ENCODE data around the gene PHTF2. TPM values are rescaled to one million over a fixed set of nuclear protein-coding genes. Genes with fewer than 3 reads are reported as not detected.

The PHTF2 gene
- polyA plus RNA-seq, 1 donor = 17.2 TPM

- no peak for DNase-seq (ENCODE audit: low read depth)
These were observed 4.6 kb upstream of the PHTF2 start for GRCh38 chr7:77794000-77794399.

GRCh38 chr7:77796109-77796508, 2.5 kb upstream of the PHTF2 start:
- DNase-seq (ENCODE audit: low read depth) = no peak

DNA sequence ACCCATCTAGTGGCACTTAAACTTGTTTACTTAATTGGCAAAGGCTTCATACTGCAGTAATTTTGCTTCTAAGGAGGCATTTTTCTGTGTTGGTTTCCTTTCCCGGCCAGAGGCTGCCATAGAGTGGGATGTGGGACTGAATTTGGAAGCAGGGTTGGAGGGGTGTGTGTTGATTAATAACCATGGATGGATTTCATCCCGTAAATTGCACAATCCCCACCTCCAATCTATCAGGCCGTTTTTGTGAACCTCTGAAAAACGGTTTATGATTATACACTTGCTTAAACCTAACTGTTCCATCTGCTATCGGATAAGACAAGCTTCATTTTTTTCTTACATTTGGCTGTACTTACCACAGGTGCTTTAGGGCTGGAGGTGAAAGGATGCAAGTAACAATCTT, 1.6 kb upstream of the PHTF2 start:
- no peak for DNase-seq (ENCODE audit: low read depth)

DNA sequence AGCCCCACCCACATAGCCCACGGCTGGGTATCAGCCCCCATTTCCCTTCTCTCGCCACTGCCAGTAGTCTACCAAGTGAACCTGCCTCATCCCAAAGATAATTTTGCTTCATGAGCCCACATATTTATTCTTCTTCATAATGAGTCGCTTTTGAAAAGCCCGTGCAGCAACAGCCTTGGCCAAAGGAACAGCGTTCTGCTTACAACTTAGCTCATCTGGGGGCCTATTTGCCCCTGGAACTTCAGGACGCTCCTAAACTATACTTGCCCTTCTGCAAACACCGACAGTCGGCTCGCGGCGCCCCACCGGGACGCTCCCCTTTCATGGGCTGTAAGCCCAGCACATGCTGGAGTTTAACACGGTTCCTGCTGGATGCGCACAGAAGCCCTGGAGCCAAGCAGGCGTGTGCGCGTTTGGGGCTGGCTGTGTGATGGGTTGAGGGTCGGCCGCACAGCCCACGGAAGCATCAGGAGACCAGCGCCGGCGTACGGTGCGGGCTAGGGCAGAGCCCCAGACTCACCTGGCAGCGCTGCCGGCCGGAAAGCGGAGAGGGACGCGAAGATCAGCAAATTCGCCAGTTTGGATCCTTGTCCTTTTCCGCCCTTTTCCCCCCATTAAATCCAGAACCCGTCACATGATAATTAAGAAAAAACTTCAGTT, 709 bp upstream of the PHTF2 start:
- DNase-seq (ENCODE audit: low read depth) = no peak

DNA sequence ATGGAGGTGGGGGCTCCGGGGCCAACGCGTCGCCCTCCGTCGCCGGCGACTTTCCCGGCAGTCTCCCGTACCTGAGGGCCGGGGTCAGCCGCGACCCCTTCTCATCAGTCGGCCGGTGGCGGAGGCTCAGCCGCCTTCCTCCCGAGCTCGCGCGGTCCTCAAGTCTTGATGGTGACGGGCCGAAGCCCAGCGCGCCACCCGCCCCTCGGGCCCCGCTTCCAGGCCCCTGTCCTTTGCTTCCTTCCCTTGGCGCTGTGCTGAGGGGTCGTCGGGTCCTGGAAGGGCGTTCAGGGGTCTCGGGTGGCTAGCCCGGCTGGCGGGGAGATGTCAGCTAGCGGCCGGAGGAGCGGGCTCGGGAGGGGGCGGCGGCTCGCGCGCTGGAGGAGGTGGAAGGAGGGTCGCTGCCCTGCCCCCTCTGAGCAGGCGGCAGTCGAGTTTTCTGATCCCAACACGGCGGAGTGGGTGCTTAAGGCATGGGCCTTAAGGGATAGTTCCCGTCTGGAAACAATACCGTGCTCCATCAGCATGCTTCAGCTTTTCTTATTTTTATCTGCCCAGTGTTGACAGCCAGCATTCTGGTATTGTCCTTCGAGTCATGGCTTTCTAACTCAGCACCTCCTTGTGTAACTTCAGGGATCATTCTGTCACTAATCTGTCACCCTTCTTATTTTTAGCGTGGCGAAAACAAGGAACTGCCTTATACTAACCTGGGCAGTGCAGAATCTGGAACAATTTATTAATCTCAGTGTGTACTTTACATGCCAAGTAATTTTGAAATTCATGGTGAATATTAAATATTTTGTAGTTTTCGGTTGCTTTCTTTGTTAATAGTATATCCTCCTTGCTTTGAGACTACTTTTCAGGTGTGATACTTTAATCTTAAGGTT, 748 bp downstream of the PHTF2 start:
- no peak for DNase-seq (ENCODE audit: low read depth)

- DNase-seq (ENCODE audit: low read depth) = no peak
These were observed 1.6 kb downstream of the PHTF2 start for GRCh38 chr7:77800158-77800557.

- no peak for DNase-seq (ENCODE audit: low read depth)
These were observed 2.2 kb downstream of the PHTF2 start for GRCh38 chr7:77800730-77801129.

DNA sequence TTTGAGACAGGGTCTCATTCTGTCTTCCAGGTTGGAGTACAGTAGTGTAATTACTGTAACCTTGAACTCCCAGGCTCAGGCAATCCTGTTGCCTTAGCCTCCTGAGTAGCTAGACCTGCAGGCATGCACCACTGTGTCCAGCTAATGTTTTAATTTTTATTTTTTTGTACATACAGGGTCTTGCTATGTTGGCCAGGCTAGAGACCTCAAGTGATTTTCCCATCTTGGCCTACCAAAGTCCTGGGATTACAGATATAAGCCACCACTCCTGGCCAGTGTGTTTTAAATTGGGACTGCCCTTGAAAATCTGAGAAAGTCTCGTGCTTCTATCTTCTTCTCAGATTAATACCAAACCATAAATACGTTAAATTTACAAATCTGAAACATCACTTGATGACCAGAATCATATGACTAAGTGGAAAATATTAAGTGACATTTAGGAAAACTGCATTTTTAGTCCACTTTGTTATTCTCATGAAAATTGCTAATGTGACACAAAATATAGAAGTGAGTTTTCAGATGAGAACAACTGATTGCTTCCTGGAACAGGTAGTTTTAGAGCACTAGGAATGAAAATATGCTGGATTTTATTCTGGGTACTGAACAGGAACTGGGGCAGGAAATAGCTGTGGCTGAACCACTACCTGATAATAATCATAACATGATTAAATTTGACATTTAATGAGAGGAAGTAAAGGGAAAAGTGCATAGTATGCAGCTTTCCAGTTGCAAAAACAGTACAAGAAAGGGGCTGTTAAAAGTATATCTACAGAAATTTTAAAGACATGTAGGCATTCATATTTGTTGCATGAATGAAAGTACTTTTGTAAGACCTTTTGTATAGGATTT, 4.2 kb downstream of the PHTF2 start:
- DNase-seq (ENCODE audit: low read depth) = no peak

DNA sequence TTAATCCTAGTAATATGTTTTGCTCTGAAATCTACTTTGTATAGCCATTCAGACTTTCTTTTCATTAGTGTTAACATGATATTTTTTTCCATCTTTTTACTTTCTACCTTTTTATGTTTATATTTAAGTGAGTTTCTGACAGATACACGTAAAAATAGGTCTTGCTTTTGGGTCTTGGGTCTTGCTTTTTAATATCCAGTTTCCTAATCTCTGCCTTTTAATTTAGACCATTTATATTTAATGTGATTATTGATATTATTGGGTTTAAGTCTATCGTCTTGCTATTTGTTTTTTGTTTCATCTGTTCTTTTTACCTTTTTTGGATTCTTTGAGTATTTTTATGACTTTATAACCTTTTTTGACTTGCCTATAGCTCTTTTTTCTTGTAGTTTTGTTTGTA, 7.9 kb downstream of the PHTF2 start:
- DNase-seq (ENCODE audit: low read depth) = no peak

DNA sequence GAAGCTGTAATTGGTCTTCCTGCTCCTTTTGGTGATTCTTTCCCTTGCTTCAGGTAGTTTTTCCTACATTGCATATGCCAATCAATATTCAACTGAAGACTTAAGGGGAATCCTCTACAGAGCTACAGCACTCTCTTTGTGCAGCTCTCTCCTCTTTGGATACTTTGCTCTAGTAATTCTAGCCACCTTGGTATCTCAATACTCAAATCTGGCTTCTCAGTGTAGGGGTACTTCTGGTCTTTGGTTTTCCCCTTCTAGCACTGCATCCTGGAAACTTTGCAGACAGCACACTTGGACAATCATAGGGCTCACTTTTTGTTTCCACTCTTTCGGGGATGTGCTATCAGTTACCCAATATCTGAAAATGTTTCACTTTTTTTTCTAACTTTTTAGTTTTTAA, 9.9 kb downstream of the PHTF2 start:
- no peak for DNase-seq (ENCODE audit: low read depth)

GRCh38 chr7:77811516-77812289, 13.1 kb downstream of the PHTF2 start:
- no peak for DNase-seq (ENCODE audit: low read depth)

DNA sequence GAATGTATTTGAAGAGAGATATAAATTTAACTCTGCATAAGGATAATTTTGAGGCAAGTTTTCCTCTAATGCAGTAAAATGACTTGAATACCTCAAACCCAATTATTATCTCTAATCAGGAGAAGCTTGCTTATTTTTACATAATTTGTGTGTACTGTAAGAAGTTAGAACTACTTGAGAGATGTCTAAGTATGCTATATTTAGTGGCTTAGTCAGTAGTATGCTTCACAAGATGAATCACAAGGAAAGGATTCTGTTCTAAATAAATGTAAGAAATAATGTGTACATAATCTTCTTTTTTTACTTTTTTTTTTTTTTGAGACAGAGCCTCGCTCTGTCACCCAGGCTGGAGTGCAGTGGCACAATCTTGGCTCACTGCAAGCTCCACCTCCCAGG, 13.7 kb downstream of the PHTF2 start:
- DNase-seq (ENCODE audit: low read depth) = no peak

DNA sequence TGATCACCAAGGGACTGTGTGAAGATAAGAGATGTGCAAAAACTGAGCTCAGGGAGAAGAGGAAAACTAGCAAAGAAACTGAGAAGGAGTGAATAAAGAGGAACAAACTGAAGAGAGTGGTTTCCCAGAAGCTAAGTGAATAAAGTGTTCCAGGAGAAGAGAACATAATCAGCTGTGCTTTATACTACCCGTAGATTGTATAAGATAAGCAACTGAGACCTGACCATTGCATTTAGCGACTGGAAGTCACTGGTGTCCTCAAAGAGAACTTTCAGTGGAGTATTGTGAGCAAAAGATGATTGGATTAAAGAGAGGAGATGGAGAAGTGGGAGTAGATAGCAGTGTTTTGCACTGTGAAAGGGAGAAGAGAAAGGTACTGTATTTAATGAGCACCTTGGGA, 14.6 kb downstream of the PHTF2 start:
- no peak for DNase-seq (ENCODE audit: low read depth)

- no peak for DNase-seq (ENCODE audit: low read depth)
These were observed 20.4 kb downstream of the PHTF2 start for GRCh38 chr7:77819021-77819420.

DNA sequence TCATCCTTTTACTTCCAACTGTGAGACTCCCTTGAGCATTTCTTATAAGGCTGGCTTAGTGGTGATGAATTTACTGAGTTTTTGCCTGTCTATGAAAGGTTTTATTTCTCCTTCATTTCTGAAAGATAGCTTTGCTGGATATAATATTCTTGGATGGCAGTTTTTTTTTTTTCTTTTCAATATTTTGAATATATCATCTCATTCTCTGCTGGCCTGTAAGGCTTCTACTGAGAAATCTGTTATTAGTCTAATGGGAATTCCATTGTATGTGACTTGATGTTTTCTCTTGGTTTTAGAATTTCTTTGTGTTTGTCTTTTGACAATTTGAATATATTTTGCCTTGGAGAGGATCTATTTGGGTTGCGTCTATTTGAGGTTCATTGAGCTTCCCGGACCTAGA, 22.4 kb downstream of the PHTF2 start:
- DNase-seq (ENCODE audit: low read depth) = no peak

DNA sequence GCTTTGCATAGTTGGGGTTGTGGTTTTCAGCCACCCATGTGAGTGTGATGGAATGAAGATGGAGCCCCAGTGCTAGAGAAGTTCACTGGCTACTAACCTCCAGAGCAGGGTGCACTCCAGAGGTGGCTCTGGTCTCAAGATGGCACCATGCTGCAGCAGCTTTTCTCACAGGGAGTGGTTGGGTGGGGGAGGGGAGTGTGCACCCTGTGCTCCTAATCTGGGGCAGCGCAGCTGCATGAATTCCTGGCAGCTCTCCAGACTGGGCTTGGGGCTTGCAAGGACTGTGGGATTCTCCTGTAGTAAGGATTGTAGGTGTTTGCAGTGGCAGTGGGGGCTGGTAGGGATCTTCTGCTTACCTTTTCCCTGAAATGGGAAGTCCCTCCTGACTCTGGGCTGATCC, 23.7 kb downstream of the PHTF2 start:
- no peak for DNase-seq (ENCODE audit: low read depth)

- DNase-seq (ENCODE audit: low read depth) = no peak
These were observed 25.2 kb downstream of the PHTF2 start for GRCh38 chr7:77823787-77824186.

- DNase-seq (ENCODE audit: low read depth) = no peak
These were observed 26.1 kb downstream of the PHTF2 start for GRCh38 chr7:77824636-77825035.

- no peak for DNase-seq (ENCODE audit: low read depth)
These were observed 26.6 kb downstream of the PHTF2 start for GRCh38 chr7:77825131-77825530.

GRCh38 chr7:77826300-77826699, 27.7 kb downstream of the PHTF2 start:
- no peak for DNase-seq (ENCODE audit: low read depth)

DNA sequence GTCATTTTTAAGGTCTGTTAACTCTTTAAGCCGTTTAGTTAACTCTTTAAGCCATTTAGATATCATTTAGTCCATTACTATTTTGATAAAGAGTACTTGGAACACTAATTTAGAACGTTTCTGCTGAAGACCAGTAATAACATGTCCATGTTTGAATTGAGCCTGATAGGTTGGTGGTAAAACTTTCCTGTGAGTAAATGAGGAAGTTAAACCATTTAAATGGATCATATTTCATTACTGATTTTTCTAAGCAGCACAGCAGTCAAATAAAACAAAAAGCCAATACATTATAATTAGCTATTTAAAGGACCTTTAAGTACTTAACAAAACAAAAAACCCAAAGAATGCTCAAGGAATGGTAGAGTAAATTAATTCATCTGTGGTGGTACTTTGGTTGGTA, 29.4 kb downstream of the PHTF2 start:
- no peak for DNase-seq (ENCODE audit: low read depth)
